Stimulated activated CD4-positive, alpha-beta T cell treated with anti-CD3 and anti-CD28 coated beads, Interleukin-12 subunit alpha, Interleukin-12 subunit beta, amount 100 ng/mL, for 48 hours (primary cell): ENCODE measurements around the gene GRIN3A.

Experiments
- DNase-seq, 3 donors: peaks; one replicate each; pipeline ENCODE4 v3.0.0-alpha.2; 2020; ENCODE audit warnings: low read depth in 2 of 3, low spot score in 1 of 3

Gene GRIN3A

GRCh38 chr9:101706261-101706798 lies 32.1 kb downstream of the GRIN3A start:
- DNase-seq, result no peak

DNA sequence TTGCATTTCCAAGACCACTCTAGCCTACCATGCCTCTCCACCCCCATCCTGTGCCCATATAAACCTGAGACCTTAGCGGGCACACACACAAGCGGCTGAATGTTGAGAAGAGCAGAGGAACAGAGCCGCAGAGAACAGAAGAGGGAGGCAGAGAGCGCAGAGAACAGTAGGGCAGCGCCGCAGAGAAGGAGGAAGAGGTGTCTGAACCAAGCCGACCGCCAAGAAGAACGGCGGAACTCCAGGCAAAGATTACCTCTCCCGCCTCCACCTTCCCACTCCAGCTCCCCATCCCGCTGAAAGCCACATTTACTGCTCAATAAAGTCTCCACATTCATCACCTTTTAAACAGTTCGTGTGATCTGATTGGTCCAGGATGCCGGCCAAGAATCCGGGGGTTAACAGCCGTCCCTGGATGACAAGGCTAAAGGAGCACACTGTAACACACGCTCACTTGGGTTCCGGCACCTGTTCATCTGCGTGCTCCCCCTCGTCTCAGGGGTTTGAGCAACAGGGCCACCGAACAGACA lies 33.2 kb downstream of the GRIN3A start:
- DNase-seq, result peak in 1 of 3 donors; percentile 5

DNA sequence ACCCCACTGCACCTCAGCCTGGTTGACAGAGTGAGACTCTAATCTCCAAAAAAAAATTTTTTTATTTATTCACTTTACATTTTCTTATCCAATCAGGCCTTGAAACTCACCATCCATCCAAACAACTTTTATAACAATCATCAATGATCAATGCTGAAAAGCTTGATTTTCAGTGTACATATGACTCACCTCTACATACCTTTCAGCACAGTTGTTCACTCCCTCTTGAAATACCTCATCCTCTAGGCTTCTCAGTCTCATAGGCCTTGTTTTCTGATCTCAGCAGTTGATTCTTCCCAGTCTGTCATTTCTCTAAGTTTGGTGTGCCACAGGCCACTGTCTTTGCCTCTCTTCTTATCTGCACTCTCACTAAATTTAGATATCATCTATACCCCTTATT lies 36.2 kb downstream of the GRIN3A start:
- DNase-seq, result no peak

DNA sequence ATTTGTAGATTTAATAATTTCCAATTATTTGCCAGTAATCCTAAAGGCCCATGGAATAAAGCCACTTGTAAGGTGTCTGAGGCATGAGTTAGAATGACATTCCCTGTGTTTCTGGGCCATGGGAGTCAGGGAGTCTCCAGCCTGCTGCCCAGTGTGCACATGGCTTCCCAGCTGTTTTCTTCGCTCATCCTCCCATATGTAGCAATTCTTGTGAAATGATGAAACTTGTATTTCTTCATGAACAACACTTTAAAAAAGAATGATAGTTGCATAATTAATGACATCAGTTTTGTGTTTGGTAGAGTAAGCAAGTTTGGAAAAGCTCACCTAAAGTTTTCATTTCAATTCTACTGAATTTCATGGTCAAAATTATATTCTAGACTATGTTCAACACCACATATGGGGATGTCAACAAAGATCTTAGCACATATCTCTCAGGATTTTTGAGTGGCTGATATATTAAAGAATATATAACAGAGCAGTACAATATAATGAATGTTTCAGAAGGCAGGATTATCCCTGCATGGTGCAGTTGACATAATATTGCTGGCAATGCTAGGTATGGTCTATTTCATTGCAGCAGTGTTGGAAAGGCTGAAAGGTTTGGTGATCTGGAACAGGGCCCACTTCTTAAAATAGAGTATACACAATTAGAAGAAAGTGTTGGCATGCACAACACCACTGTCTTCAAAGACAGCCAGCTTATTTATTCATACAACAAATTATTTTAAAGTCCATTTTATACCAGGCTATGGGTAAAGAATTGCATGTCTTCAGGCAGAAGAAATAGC lies 44.7 kb downstream of the GRIN3A start:
- DNase-seq, result no peak

DNA sequence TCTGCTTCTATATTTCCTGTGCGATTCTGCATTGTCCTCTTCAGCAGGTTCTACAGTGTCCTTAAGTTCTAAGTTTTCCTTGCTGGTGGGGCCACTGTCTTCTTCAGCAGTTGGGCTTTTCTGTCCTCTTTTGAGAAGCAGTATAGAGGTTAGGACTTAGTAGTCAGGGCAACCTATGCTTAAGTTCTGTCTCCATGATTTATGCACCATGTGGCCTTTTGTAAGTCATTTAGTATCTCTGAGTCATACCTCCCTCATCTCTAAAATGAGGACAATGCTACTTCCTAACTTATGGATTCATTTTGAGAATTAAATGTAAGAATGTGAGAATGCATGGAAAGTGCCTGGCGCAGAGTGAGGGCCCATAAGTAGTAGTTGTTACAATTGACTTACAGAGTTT lies 46.8 kb downstream of the GRIN3A start:
- no peak for DNase-seq

GRCh38 chr9:101689039-101689438 lies 49.4 kb downstream of the GRIN3A start:
- DNase-seq, result no peak

- DNase-seq, result no peak
Measured at GRCh38 chr9:101684665-101685064, 53.8 kb downstream of the GRIN3A start.

DNA sequence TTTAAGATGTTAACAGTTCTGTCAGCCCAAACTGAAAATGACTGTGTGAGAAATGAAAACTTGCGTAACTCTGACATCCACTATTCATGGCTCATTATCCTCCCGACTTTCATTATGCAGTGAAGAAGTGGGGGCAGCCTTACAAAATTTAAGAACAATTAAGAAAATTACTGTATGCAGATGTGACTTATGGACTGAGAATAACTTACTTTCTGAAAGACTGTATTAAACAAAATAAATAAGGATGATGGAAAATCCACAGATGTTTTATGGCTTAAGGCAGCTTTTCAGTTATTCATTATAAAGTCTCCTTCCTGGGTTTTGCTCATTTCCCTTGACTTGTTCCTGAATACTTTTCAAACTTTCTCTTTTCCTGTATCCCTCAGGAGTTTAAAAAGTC lies 55.2 kb downstream of the GRIN3A start:
- no peak for DNase-seq

DNA sequence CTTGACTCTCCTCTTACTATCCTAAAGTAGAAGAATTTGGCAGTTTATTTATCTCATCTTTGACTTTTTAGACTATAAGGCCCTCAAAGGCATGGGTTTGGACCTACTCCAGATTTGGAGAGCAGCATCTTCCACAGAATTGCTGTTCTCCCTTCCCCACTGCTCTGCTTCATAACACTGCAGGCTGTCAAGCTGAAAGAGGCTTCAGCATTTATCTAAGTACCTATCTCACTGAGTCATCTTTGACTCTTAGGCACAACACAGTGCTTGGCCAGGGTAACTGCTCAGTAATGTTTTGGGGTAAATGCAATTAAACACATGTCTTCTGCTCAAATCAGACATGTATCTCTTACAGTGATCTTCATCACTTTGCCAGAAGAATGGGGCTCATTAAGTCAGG lies 60.6 kb downstream of the GRIN3A start:
- no peak for DNase-seq

GRCh38 chr9:101675341-101675740 lies 63.1 kb downstream of the GRIN3A start:
- no peak for DNase-seq

GRCh38 chr9:101674165-101674564 lies 64.3 kb downstream of the GRIN3A start:
- DNase-seq, result no peak

DNA sequence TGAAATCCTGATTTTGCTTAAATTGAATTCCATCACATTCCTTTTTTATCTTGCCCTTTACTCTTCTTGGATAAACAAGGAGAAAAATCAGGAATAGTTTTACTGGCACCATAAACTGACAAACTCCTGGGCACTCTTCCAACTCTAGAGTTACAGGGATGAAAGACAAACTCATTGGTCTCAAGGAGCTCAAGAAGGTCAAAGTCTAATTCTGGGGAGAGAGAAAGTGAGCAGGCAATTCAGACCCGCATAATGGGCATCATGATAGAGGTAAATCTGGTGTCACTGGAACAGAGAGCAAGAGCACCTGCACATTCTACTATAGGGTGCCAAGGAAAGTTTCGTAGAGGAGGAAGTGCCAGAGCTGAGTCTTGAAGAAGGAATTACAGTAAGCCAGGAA lies 64.8 kb downstream of the GRIN3A start:
- DNase-seq, result no peak

- DNase-seq, result no peak
Measured at GRCh38 chr9:101671567-101671966, 66.9 kb downstream of the GRIN3A start.

- DNase-seq, result no peak
Measured at GRCh38 chr9:101668421-101668820, 70.0 kb downstream of the GRIN3A start.

DNA sequence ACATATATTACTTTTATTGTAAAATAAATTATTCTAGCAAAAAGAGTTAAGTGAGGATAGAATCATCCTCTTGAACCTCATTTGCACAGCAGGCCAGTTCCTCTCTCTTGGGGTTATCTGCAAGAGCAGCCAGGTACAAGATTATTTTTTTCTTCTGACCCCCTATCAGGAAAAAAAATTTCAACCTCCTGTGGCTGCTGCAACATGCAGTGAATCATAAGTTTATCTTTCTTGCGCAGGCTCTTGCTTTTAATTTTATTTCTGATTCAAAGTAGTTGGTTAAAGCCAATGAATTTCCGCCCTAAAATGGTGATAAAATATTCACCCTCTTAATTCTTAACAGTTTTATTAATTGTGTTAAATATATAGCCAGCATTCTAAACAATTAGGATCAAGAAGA lies 74.0 kb downstream of the GRIN3A start:
- DNase-seq, result no peak

GRCh38 chr9:101652601-101653175 lies 85.8 kb downstream of the GRIN3A start:
- no peak for DNase-seq

DNA sequence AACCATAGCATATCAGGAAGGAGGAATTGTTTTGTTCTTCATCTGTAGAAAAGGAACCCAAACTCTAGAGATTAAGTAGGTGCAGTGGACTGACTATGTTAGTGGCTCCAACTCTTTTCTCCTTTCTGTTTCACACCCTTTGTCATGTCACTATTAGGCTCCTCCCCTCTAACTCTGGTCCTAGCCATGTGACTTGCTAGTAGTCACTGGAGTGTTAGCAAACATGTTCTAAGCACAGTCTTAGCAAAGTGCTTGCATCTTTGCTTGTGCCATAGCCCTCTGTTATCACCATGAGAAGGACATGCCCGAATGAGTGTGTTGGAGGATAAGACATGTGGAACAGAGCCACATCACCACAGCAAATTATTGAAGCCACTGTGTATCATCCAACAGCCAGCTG lies 88.3 kb downstream of the GRIN3A start:
- DNase-seq, result no peak

GRCh38 chr9:101648493-101648892 lies 90.0 kb downstream of the GRIN3A start:
- no peak for DNase-seq

DNA sequence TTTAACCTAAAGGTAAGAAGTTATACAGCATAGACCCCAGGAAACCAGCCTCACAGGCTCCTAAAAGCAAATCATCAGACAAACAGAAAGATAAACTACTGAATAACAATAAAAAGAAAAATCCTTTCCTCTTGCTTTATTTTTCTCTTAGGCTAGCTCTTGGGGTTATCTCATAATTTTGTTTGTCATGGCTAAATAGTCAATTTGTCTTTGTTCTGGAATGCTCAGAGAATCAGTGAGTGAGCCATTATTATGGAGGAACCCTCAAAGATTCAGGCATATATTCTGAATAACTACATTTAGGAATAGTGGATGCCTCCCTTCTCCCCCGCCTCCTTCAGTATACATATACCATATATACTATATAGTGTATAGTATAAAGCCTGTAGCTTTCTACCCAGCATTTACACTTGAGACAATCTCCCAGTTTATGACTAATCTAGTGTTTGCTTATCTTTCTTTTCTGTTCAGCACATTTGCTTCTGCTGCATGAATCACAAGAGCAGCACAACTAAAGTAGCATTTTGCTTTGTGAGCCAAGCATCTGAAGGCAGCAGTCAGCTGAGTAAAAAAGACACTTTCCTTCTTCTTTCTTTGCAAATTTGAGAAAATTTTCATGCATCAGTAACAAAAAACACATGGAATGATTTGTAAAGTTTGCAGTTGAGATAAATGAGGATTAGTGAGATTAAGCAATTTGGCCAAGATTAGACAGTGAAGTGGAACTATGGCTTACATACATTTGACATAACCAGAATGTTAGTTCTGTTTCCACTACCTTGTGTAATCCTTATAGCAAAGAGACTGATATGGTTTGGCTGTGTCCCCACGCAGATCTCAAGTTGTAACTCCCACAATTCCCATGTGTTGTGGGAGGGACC lies 98.4 kb downstream of the GRIN3A start:
- no peak for DNase-seq

- no peak for DNase-seq
Measured at GRCh38 chr9:101639311-101639710, 99.1 kb downstream of the GRIN3A start.

- DNase-seq, result no peak
Measured at GRCh38 chr9:101636247-101636646, 102.2 kb downstream of the GRIN3A start.
